GM12878 (cell line): Measurements from ENCODE around the gene TULP4.

Experiments used
- POLR2A ChIP-seq: IDR thresholded peaks from 2 replicates; pipeline ENCODE4 v1.6.1; 2011; ENCODE audit warnings: low read depth, mild to moderate bottlenecking, low read length
- SP1 ChIP-seq: IDR thresholded peaks from one replicate; pipeline ENCODE4 v1.6.1; 2011; ENCODE audit warnings: low read depth, low read length

- TF ChIP-seq POLR2A (no peak), SP1 (no peak)
Measured at GRCh38 chr6:158411998-158412397, 99.7 kb downstream of the TULP4 start.
